Peyer's patch (tissue), 4 donors: ENCODE data around the gene MSI2.

Source experiments
- CTCF ChIP-seq, 6 experiments: fragments of 450-650 bp in 4 of 6; fragments of 200-600 bp in 2 of 6; sonication (generic) in 1 of 6; IDR thresholded peaks; one replicate each; pipeline ENCODE4 v1.5.1; 2017 to 2019; ENCODE audit warnings: antibody characterized with exemption in 6 of 6, mild to moderate bottlenecking in 3 of 6, moderate library complexity in 1 of 6
- POLR2A ChIP-seq, 2 donors: fragments of 450-650 bp; IDR thresholded peaks; one replicate each; pipeline ENCODE4 v1.5.1; 2017; ENCODE audit warnings: antibody characterized with exemption in 2 of 2, mild to moderate bottlenecking in 2 of 2, moderate library complexity in 2 of 2

- TF ChIP-seq POLR2A (IDR thresholded peaks at IDR 0.05) (no peak), CTCF (IDR thresholded peaks at IDR 0.05) (no peak)
Observed at GRCh38 chr17:57397402-57397801, 141.1 kb downstream of the MSI2 start.
